Testis (tissue), 2 donors: Measurements from ENCODE around the gene CLCN4.

Experiments
- POLR2A ChIP-seq: fragments of 450-650 bp; IDR thresholded peaks from one replicate; pipeline ENCODE4 v1.6.1; 2017; ENCODE audit warnings: antibody characterized with exemption, mild to moderate bottlenecking, moderate library complexity
- TF ChIP-seq, protein P1 (sequence below), 3 experiments: fragments of 450-650 bp in 2 of 3; fragments of 200-600 bp in 1 of 3; sonication (generic) in 1 of 3; IDR thresholded peaks; one replicate each; pipeline ENCODE4 v1.5.1; 2016 to 2019; ENCODE audit warnings: antibody characterized with exemption in 3 of 3, mild to moderate bottlenecking in 2 of 3, moderate library complexity in 1 of 3

- TF ChIP-seq, protein P1, sequence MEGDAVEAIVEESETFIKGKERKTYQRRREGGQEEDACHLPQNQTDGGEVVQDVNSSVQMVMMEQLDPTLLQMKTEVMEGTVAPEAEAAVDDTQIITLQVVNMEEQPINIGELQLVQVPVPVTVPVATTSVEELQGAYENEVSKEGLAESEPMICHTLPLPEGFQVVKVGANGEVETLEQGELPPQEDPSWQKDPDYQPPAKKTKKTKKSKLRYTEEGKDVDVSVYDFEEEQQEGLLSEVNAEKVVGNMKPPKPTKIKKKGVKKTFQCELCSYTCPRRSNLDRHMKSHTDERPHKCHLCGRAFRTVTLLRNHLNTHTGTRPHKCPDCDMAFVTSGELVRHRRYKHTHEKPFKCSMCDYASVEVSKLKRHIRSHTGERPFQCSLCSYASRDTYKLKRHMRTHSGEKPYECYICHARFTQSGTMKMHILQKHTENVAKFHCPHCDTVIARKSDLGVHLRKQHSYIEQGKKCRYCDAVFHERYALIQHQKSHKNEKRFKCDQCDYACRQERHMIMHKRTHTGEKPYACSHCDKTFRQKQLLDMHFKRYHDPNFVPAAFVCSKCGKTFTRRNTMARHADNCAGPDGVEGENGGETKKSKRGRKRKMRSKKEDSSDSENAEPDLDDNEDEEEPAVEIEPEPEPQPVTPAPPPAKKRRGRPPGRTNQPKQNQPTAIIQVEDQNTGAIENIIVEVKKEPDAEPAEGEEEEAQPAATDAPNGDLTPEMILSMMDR (IDR thresholded peaks at IDR 0.05) = no peak
- TF ChIP-seq POLR2A = no peak
These were observed 8.9 kb downstream of the CLCN4 start for GRCh38 chrX:10165580-10166247.
